GM12865 (cell line): ENCODE results near the gene CABP4.
A peak's percentile ranks its signal among the peaks of the same experiment; 100 is the strongest.

ENCODE experiments used
- DNase-seq: peaks from one replicate; pipeline ENCODE4 v3.0.0; 2010; ENCODE audit warnings: low read depth
- H3K4me3 ChIP-seq: 2 replicates; pipeline ENCODE4 v1.5.1; 2011; ENCODE audit warnings: mild to moderate bottlenecking, low read depth, low read length, control low read depth
- TF ChIP-seq, protein P1 (sequence below): IDR thresholded peaks from 2 replicates; pipeline ENCODE4 v1.5.1; 2011; ENCODE audit warnings: low read length, control low read depth, low read depth, inconsistent platforms; ENCODE audit not compliant: insufficient read depth; ENCODE audit errors: missing control alignments

The CABP4 gene

DNA sequence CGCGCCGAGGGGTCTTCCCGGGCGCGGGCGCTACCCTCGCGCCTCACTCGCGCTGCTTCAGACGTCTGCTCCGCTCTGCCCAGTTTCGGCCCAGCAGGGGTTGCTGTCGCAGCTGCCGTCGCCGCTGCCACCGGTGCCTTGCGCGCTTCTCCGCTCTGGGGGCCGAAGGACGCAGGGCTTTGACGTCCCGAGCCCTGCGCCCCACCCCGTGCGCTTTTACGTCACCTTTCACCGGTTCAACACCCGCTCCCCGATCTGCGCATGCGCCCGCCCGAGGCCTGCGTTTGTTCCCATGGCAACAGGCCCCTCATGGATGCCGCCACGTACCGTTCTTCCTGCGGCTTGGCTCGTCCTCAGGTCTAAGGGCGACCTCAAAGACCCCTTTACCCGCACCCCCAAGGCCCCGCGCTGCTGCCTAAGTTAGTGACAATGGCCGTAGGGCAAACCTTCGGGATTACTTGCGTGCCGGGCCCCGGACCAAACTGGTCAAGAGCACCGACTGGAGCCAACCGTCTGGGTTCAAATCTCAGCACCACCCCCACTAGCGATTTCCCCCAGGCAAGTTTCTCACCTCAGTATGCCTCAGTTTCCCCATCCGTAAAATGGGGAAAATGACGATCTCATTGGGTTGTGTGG, 53.5 kb downstream of the CABP4 start:
- peak overlapping the region; percentile 68 for H3K4me3 ChIP-seq
- TF ChIP-seq, protein P1, sequence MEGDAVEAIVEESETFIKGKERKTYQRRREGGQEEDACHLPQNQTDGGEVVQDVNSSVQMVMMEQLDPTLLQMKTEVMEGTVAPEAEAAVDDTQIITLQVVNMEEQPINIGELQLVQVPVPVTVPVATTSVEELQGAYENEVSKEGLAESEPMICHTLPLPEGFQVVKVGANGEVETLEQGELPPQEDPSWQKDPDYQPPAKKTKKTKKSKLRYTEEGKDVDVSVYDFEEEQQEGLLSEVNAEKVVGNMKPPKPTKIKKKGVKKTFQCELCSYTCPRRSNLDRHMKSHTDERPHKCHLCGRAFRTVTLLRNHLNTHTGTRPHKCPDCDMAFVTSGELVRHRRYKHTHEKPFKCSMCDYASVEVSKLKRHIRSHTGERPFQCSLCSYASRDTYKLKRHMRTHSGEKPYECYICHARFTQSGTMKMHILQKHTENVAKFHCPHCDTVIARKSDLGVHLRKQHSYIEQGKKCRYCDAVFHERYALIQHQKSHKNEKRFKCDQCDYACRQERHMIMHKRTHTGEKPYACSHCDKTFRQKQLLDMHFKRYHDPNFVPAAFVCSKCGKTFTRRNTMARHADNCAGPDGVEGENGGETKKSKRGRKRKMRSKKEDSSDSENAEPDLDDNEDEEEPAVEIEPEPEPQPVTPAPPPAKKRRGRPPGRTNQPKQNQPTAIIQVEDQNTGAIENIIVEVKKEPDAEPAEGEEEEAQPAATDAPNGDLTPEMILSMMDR: no peak
- DNase-seq: peak; percentile 98

DNA sequence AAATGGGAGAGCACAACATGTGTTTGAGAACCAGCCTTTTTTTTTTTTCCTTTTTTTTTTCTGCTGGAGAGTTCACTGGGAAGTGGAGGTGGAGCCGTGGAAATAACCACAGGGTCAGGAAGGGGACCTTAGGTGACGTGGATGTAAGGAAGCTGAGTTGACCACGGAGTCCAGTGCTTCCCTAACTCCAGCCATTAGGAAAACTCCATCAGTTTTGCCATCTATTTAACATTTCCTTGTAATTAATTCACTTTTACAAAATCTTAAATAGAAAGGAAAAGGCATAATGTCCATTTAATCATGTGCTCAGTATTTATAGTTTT, 54.8 kb downstream of the CABP4 start:
- no peak for DNase-seq
- TF ChIP-seq, protein P1: no peak
- H3K4me3 ChIP-seq: no peak overlapping the region
